PC-9 (cell line): ENCODE data around the gene FOXB2. TPM values are rescaled to one million over a fixed set of nuclear protein-coding genes. Genes with fewer than 3 reads are reported as not detected.

ENCODE experiments used
- BruUV-seq: library from RNA; stranded (reverse); fragments of 400-500 nt; replicated peaks from 2 replicates; lab custom pipeline; 2021; lab: Mats Ljungman, UMichigan
- CTCF ChIA-PET: fragments of 300-600 bp; sonication (Branson Sonifier 250); formaldehyde crosslinking; loops from one replicate; lab custom pipeline; 2022; ENCODE audit warnings: antibody characterized with exemption; lab: Charles Lee
- POLR2A ChIA-PET: fragments of 300-600 bp; sonication (Branson Sonifier 250); formaldehyde crosslinking; loops from one replicate; lab custom pipeline; 2022; ENCODE audit warnings: antibody characterized with exemption; ENCODE audit not compliant: unreplicated experiment; lab: Charles Lee
- DNase-seq, 2 experiments: peaks; one replicate each; pipeline versions ENCODE4 v3.0.0 to v3.0.0-alpha.2; 2015 to 2022; ENCODE audit warnings: mixed read lengths in 1 of 2
- H2AFZ ChIP-seq: fragments of 200-600 bp; sonication (generic); 2 replicates; pipeline ENCODE4 v1.8.1; 2017; ENCODE audit warnings: antibody characterized with exemption
- H3F3A ChIP-seq: fragments of 200-600 bp; sonication (generic); 2 replicates; pipeline ENCODE4 v1.8.1; 2017; ENCODE audit warnings: antibody characterized with exemption, mild to moderate bottlenecking, low read depth; ENCODE audit not compliant: insufficient read depth
- H3K27ac ChIP-seq: fragments of 200-600 bp; sonication (generic); 2 replicates; pipeline ENCODE4 v1.6.1; 2016; ENCODE audit warnings: mixed run types
- H3K27me3 ChIP-seq: fragments of 200-600 bp; sonication (generic); 2 replicates; pipeline ENCODE4 v1.6.1; 2016; ENCODE audit warnings: low read depth, mixed run types; ENCODE audit not compliant: insufficient read depth
- H3K36me3 ChIP-seq: fragments of 200-600 bp; sonication (generic); 2 replicates; pipeline ENCODE4 v1.6.1; 2016; ENCODE audit warnings: low read depth, mixed run types
- H3K4me1 ChIP-seq: fragments of 200-600 bp; sonication (generic); replicated peaks from 2 replicates; pipeline ENCODE4 v1.6.1; 2016; ENCODE audit warnings: mixed run types; ENCODE audit not compliant: insufficient read depth
- H3K4me2 ChIP-seq: fragments of 200-600 bp; sonication (generic); 2 replicates; pipeline ENCODE4 v1.6.1; 2017; ENCODE audit warnings: mixed run types
- H3K4me3 ChIP-seq: fragments of 200-600 bp; sonication (generic); 2 replicates; pipeline ENCODE4 v1.6.1; 2016; ENCODE audit warnings: mixed run types
- H3K79me2 ChIP-seq: fragments of 200-600 bp; sonication (generic); 2 replicates; pipeline ENCODE4 v1.6.1; 2017; ENCODE audit warnings: low read depth, mixed run types
- H3K9me2 ChIP-seq: fragments of 200-600 bp; sonication (generic); 2 replicates; pipeline ENCODE4 v1.8.1; 2017; ENCODE audit warnings: mild to moderate bottlenecking; ENCODE audit not compliant: insufficient read depth
- H3K9me3 ChIP-seq: fragments of 200-600 bp; sonication (generic); 2 replicates; pipeline ENCODE4 v1.8.1; 2016; ENCODE audit warnings: low read depth; ENCODE audit not compliant: insufficient read depth
- H4K20me1 ChIP-seq: fragments of 200-600 bp; sonication (generic); 2 replicates; pipeline ENCODE4 v1.8.1; 2017; ENCODE audit not compliant: insufficient read depth
- CTCF ChIP-seq: fragments of 200-600 bp; sonication (generic); conservative IDR thresholded peaks from 2 replicates; pipeline ENCODE4 v1.6.1; 2017; ENCODE audit warnings: mixed run types, antibody characterized with exemption, mild to moderate bottlenecking, moderate library complexity
- EZH2 ChIP-seq: fragments of 200-600 bp; sonication (generic); IDR thresholded peaks from 2 replicates; pipeline ENCODE4 v1.8.0; 2017; ENCODE audit warnings: antibody characterized with exemption, low read depth
- intact Hi-C: fragments of 100-400 bp; cut with micrococcal nuclease; formaldehyde crosslinking; loops from one replicate; pipeline ENCODE4 v1.10.0; 2022; ENCODE audit not compliant: unreplicated experiment
- total RNA-seq: library from RNA; stranded (reverse); gene quantifications from 2 replicates; pipeline ENCODE4 v1.2.3, GENCODE V29; 2021

The FOXB2 gene
- total RNA-seq, 1 experiment from 2014 or later: not detected

GRCh38 chr9:77003366-77003765, 16.1 kb upstream of the FOXB2 start:
- intact Hi-C loops: no loop called here
- no peaks in the 10 kb centered on the region for H3K4me1 ChIP-seq
- POLR2A ChIA-PET: no interaction called here

GRCh38 chr9:77005216-77005615, 14.2 kb upstream of the FOXB2 start:
- ChIA-PET POLR2A (no interaction called here), CTCF (no interaction called here)
- DNase-seq: no peak
- H3K36me3 ChIP-seq: no peaks in the 10 kb centered on the region
- H3K4me2 ChIP-seq: no peak overlapping the region
- H3K27ac ChIP-seq: no peak overlapping the region
- TF ChIP-seq CTCF (no peak), EZH2 (no peak)
- BruUV-seq: no TSS peak
- no peaks in the 10 kb centered on the region for H3F3A ChIP-seq
- no peaks in the 10 kb centered on the region for H3K9me3 ChIP-seq
- no peak overlapping the region for H3K4me3 ChIP-seq
- H3K4me1 ChIP-seq: no peaks in the 10 kb centered on the region
- intact Hi-C loops: no loop called here
- H3K79me2 ChIP-seq: no peaks in the 10 kb centered on the region
- H2AFZ ChIP-seq: no peak overlapping the region
- no peaks in the 10 kb centered on the region for H4K20me1 ChIP-seq
- peaks cover 19% of the 10 kb centered on the region for H3K27me3 ChIP-seq
- no peaks in the 10 kb centered on the region for H3K9me2 ChIP-seq

More at GRCh38 chr9:77003366-77003765, 16.1 kb upstream of the FOXB2 start:
- no peak for TF ChIP-seq CTCF
- no peak for TF ChIP-seq EZH2
- no peaks in the 10 kb centered on the region for H3K36me3 ChIP-seq
- no peaks in the 10 kb centered on the region for H3F3A ChIP-seq
- H3K9me3 ChIP-seq: no peaks in the 10 kb centered on the region
- H3K4me2 ChIP-seq: no peak overlapping the region
- H3K9me2 ChIP-seq: no peaks in the 10 kb centered on the region
- no TSS peak for BruUV-seq
- no peak overlapping the region for H3K4me3 ChIP-seq
- no peaks in the 10 kb centered on the region for H3K79me2 ChIP-seq
- H4K20me1 ChIP-seq: no peaks in the 10 kb centered on the region
- H3K27ac ChIP-seq: no peak overlapping the region
- CTCF ChIA-PET: no interaction called here
- DNase-seq: no peak
- H3K27me3 ChIP-seq: peaks cover 15% of the 10 kb centered on the region
- H2AFZ ChIP-seq: no peak overlapping the region

GRCh38 chr9:77010527-77010926, 8.9 kb upstream of the FOXB2 start:
- H3K79me2 ChIP-seq: no peaks in the 10 kb centered on the region
- no peaks in the 10 kb centered on the region for H3K9me2 ChIP-seq
- no peaks in the 10 kb centered on the region for H3K9me3 ChIP-seq
- H4K20me1 ChIP-seq: no peaks in the 10 kb centered on the region
- H3K27ac ChIP-seq: no peak overlapping the region
- TF ChIP-seq CTCF (no peak), EZH2 (no peak)
- ChIA-PET POLR2A (no interaction called here), CTCF (no interaction called here)
- H2AFZ ChIP-seq: no peak overlapping the region
- DNase-seq: no peak
- no peak overlapping the region for H3K4me2 ChIP-seq
- H3F3A ChIP-seq: no peaks in the 10 kb centered on the region
- no peaks in the 10 kb centered on the region for H3K36me3 ChIP-seq
- intact Hi-C loops: no loop called here
- no peak overlapping the region for H3K4me3 ChIP-seq
- peaks cover 15% of the 10 kb centered on the region; the same call in 1 of the 2 replicates for H3K27me3 ChIP-seq
- no peaks in the 10 kb centered on the region for H3K4me1 ChIP-seq
- no TSS peak for BruUV-seq
